Activated T-helper 1 cell treated with anti-CD3 and anti-CD28 coated beads, Interleukin-12 subunit alpha, Interleukin-12 subunit beta, Interleukin-2, Interleukin-4 antibody, amounts not matched to agents 30 ng/mL and 10 ng/mL and 1 ng/mL, durations not matched to agents 14 hours and 24 hours and 36 hours (primary cell): Measurements from ENCODE around the gene BCL2L12. TPM values are rescaled to one million over a fixed set of nuclear protein-coding genes. Genes with fewer than 3 reads are reported as not detected.

ENCODE experiments used
- DNase-seq: peaks from one replicate; pipeline ENCODE4 v3.0.0; 2021; ENCODE audit warnings: low spot score
- H3K27ac Mint-ChIP-seq: one replicate; pipeline ENCODE4 v1.8.0; 2021; ENCODE audit warnings: mild to moderate bottlenecking, mixed read lengths
- H3K27me3 Mint-ChIP-seq: one replicate; pipeline ENCODE4 v1.8.0; 2022; ENCODE audit warnings: mild to moderate bottlenecking, moderate library complexity, mixed read lengths; ENCODE audit not compliant: insufficient read depth
- H3K36me3 Mint-ChIP-seq: one replicate; pipeline ENCODE4 v1.8.0; 2021; ENCODE audit warnings: low read depth, mixed read lengths
- H3K4me1 Mint-ChIP-seq: one replicate; pipeline ENCODE4 v1.8.0; 2021; ENCODE audit warnings: low read depth, mixed read lengths
- H3K4me3 Mint-ChIP-seq: one replicate; pipeline ENCODE4 v1.8.0; 2021; ENCODE audit warnings: mild to moderate bottlenecking, moderate library complexity, mixed read lengths
- H3K9me3 Mint-ChIP-seq: one replicate; pipeline ENCODE4 v1.8.0; 2021; ENCODE audit warnings: mixed read lengths
- intact Hi-C: fragments of 100-400 bp; cut with micrococcal nuclease; formaldehyde crosslinking; loops from one replicate; pipeline ENCODE4 v1.15.1; 2024
- total RNA-seq: library from RNA; stranded (reverse); gene quantifications from 2 replicates; pipeline ENCODE4 v1.2.3, GENCODE V29; 2022

Gene BCL2L12
- total RNA-seq, 1 donor from 2014 or later = 72.2 TPM

GRCh38 chr19:49636233-49636932, 29.4 kb upstream of the BCL2L12 start:
- Mint-ChIP-seq H3K4me3 (no peak overlapping the region), H3K4me1 (peaks cover 27% of the 10 kb centered on the region), H3K9me3 (no peaks in the 10 kb centered on the region), H3K27ac (no peak overlapping the region), H3K36me3 (no peaks in the 10 kb centered on the region), H3K27me3 (no peaks in the 10 kb centered on the region)
- intact Hi-C loops = no loop called here
- no peak for DNase-seq

GRCh38 chr19:49637821-49638738, 27.7 kb upstream of the BCL2L12 start:
- H3K9me3 Mint-ChIP-seq = no peaks in the 10 kb centered on the region
- peak overlapping the region; percentile 45 for H3K27ac Mint-ChIP-seq
- DNase-seq = no peak
- H3K36me3 Mint-ChIP-seq = no peaks in the 10 kb centered on the region
- intact Hi-C loops = no loop called here
- peaks cover 38% of the 10 kb centered on the region for H3K4me1 Mint-ChIP-seq
- peak overlapping the region; percentile 77 for H3K4me3 Mint-ChIP-seq
- no peaks in the 10 kb centered on the region for H3K27me3 Mint-ChIP-seq

GRCh38 chr19:49639401-49640112, 26.2 kb upstream of the BCL2L12 start:
- DNase-seq = no peak
- Mint-ChIP-seq H3K27ac (peak overlapping the region; percentile 61), H3K36me3 (peaks cover 6% of the 10 kb centered on the region), H3K9me3 (no peaks in the 10 kb centered on the region), H3K4me3 (peak overlapping the region; percentile 77), H3K27me3 (no peaks in the 10 kb centered on the region), H3K4me1 (peaks cover 53% of the 10 kb centered on the region)
- intact Hi-C loops = loop anchor here (1.0 to 10.0 kb wide), 15 partner anchors 37 to 1277 kb away; partner anchors contain the start of genes ALDH16A1, DBP, FUZ and JOSD2

GRCh38 chr19:49640113-49640898, 25.4 kb upstream of the BCL2L12 start, which contains the start of gene RRAS:
Gene RRAS, minus strand, starts transcription at chr19:49640143. Its CDS starts 45 bp downstream, at chr19:49640098.
- peak within 1 kb of the TSS; percentile 94 for H3K4me3 Mint-ChIP-seq
- peak; percentile 100 for DNase-seq
- H3K9me3 Mint-ChIP-seq = no peaks in the 10 kb centered on the region
- H3K36me3 Mint-ChIP-seq = peaks cover 8% of the 10 kb centered on the region
- H3K4me1 Mint-ChIP-seq = peaks cover 55% of the 10 kb centered on the region
- intact Hi-C loops = loop anchor here (1.0 to 10.0 kb wide), 15 partner anchors 36 to 1278 kb away; partner anchors contain the start of genes ALDH16A1, DBP, FUZ and JOSD2
- H3K27me3 Mint-ChIP-seq = no peaks in the 10 kb centered on the region
- peak within 1 kb of the TSS; percentile 99 for H3K27ac Mint-ChIP-seq

- peak within 1 kb of the TSS; percentile 94 for H3K4me3 Mint-ChIP-seq
- H3K27ac Mint-ChIP-seq = peak within 1 kb of the TSS; percentile 99
- H3K9me3 Mint-ChIP-seq = no peaks in the 10 kb centered on the region
- H3K27me3 Mint-ChIP-seq = no peaks in the 10 kb centered on the region
- intact Hi-C loops = loop anchor here (1.0 to 10.0 kb wide), 10 partner anchors 23 to 1280 kb away; partner anchors contain the start of genes AKT1S1, BCL2L12, DBP and IRF3
- H3K4me1 Mint-ChIP-seq = peaks cover 55% of the 10 kb centered on the region
- DNase-seq = peak; percentile 100
- peaks cover 13% of the 10 kb centered on the region for H3K36me3 Mint-ChIP-seq
Observed at GRCh38 chr19:49641688-49642491, 23.8 kb upstream of the BCL2L12 start, which contains the start of gene SCAF1. Gene SCAF1, plus strand, starts transcription at chr19:49642209. Its CDS starts 2,818 bp downstream, at chr19:49645027.

- Mint-ChIP-seq H3K9me3 (no peaks in the 10 kb centered on the region), H3K27me3 (no peaks in the 10 kb centered on the region), H3K27ac (peak overlapping the region; percentile 90), H3K4me3 (peak overlapping the region; percentile 94), H3K4me1 (peaks cover 54% of the 10 kb centered on the region), H3K36me3 (peaks cover 16% of the 10 kb centered on the region)
- intact Hi-C loops = loop anchor here (1.0 to 10.0 kb wide), 6 partner anchors 23 to 1280 kb away; partner anchors contain the start of genes BCL2L12, IRF3, MAMSTR and PNKP
- no peak for DNase-seq
Observed at GRCh38 chr19:49642492-49643035, 23.2 kb upstream of the BCL2L12 start.

- H3K27ac Mint-ChIP-seq = peak overlapping the region; percentile 79
- no peaks in the 10 kb centered on the region for H3K9me3 Mint-ChIP-seq
- DNase-seq = no peak
- intact Hi-C loops = loop anchor here (5.0 to 10.0 kb wide), 3 partner anchors 929 to 1281 kb away; partner anchors contain the start of genes MAMSTR, SYNGR4 and TMEM143
- peaks cover 46% of the 10 kb centered on the region for H3K4me1 Mint-ChIP-seq
- peak overlapping the region; percentile 94 for H3K4me3 Mint-ChIP-seq
- H3K27me3 Mint-ChIP-seq = no peaks in the 10 kb centered on the region
- peaks cover 16% of the 10 kb centered on the region for H3K36me3 Mint-ChIP-seq
Observed at GRCh38 chr19:49643466-49643865, 22.3 kb upstream of the BCL2L12 start.

GRCh38 chr19:49645592-49645991, 20.1 kb upstream of the BCL2L12 start:
- peaks cover 32% of the 10 kb centered on the region for H3K4me1 Mint-ChIP-seq
- H3K27ac Mint-ChIP-seq = no peak overlapping the region
- H3K27me3 Mint-ChIP-seq = no peaks in the 10 kb centered on the region
- no peak for DNase-seq
- H3K9me3 Mint-ChIP-seq = no peaks in the 10 kb centered on the region
- H3K4me3 Mint-ChIP-seq = no peak overlapping the region
- intact Hi-C loops = loop anchor here (10.0 kb wide), 1 partner anchor 931 kb away; the partner anchor contains the start of gene MAMSTR
- H3K36me3 Mint-ChIP-seq = peaks cover 23% of the 10 kb centered on the region

- H3K27me3 Mint-ChIP-seq = no peaks in the 10 kb centered on the region
- DNase-seq = no peak
- no peaks in the 10 kb centered on the region for H3K9me3 Mint-ChIP-seq
- intact Hi-C loops = loop anchor here (10.0 kb wide), 1 partner anchor 931 kb away; the partner anchor contains the start of gene MAMSTR
- no peak overlapping the region for H3K4me3 Mint-ChIP-seq
- H3K36me3 Mint-ChIP-seq = peaks cover 24% of the 10 kb centered on the region
- H3K27ac Mint-ChIP-seq = no peak overlapping the region
- H3K4me1 Mint-ChIP-seq = peaks cover 28% of the 10 kb centered on the region
Observed at GRCh38 chr19:49645995-49646394, 19.7 kb upstream of the BCL2L12 start.

- Mint-ChIP-seq H3K36me3 (peaks cover 25% of the 10 kb centered on the region), H3K9me3 (no peaks in the 10 kb centered on the region), H3K4me3 (no peak overlapping the region), H3K27me3 (no peaks in the 10 kb centered on the region), H3K4me1 (peaks cover 26% of the 10 kb centered on the region), H3K27ac (no peak overlapping the region)
- intact Hi-C loops = loop anchor here (10.0 kb wide), 1 partner anchor 932 kb away; the partner anchor contains the start of gene MAMSTR
- no peak for DNase-seq
Observed at GRCh38 chr19:49646586-49646985, 19.1 kb upstream of the BCL2L12 start.
